HEK293 (cell line): ENCODE measurements around the gene PBX3.

Experiments used
- CTCF ChIA-PET: fragments of 350-600 bp; formaldehyde crosslinking; extraction: SDS; loops from one replicate; lab custom pipeline; 2021; ENCODE audit warnings: antibody characterized with exemption; lab: Yijun Ruan, JAX
- POLR2A ChIA-PET: fragments of 300-600 bp; formaldehyde crosslinking; extraction: SDS; loops from one replicate; lab custom pipeline; 2020; ENCODE audit warnings: antibody characterized with exemption, inconsistent platforms; lab: Yijun Ruan, JAX
- H3K27ac ChIP-seq: fragments of 200-500 bp; sonication (Bioruptor generic); 2 replicates; pipeline ENCODE4 v1.5.1; 2014; ENCODE audit warnings: low read depth, low read length, control low read depth, inconsistent platforms; ENCODE audit errors: extremely low read depth
- H3K36me3 ChIP-seq, 2 experiments: fragments of 200-500 bp in 1 of 2; sonication (Bioruptor generic) in 1 of 2; 1 replicate in 1 of 2; 2 replicates in 1 of 2; pipeline ENCODE4 v1.5.1; 2014 to 2017; ENCODE audit warnings: inconsistent platforms in 2 of 2, low read length in 2 of 2; ENCODE audit not compliant: control insufficient read depth in 2 of 2, insufficient read depth in 1 of 2
- H3K4me1 ChIP-seq: fragments of 200-500 bp; sonication (Bioruptor generic); 2 replicates; pipeline ENCODE4 v1.5.1; 2014; ENCODE audit warnings: mild to moderate bottlenecking, low read length, inconsistent platforms; ENCODE audit not compliant: control insufficient read depth, insufficient read depth
- H3K4me3 ChIP-seq: 2 replicates; pipeline ENCODE4 v1.5.1; 2011; ENCODE audit warnings: low read depth, mild to moderate bottlenecking, control low read depth, low read length, moderate library complexity
- H3K9me3 ChIP-seq: fragments of 200-500 bp; sonication (Bioruptor generic); 2 replicates; pipeline ENCODE4 v1.5.1; 2014; ENCODE audit warnings: low read depth, low read length, inconsistent platforms; ENCODE audit not compliant: control insufficient read depth, insufficient read depth
- ELK4 ChIP-seq: IDR thresholded peaks from 2 replicates; pipeline ENCODE4 v1.6.1; 2011; ENCODE audit warnings: mild to moderate bottlenecking, low read depth, low read length, borderline replicate concordance
- FEZF1 ChIP-seq: fragments of 450-650 bp; formaldehyde crosslinking; IDR thresholded peaks from 2 replicates; pipeline ENCODE4 v1.5.1; 2016; ENCODE audit warnings: missing biosample characterization, missing genetic modification characterization
- GLI4 ChIP-seq: fragments of 450-650 bp; formaldehyde crosslinking; IDR thresholded peaks from 2 replicates; pipeline ENCODE4 v1.5.1; 2016; ENCODE audit warnings: missing biosample characterization, missing genetic modification characterization
- KLF9 ChIP-seq: fragments of 450-650 bp; formaldehyde crosslinking; IDR thresholded peaks from 2 replicates; pipeline ENCODE4 v1.5.1; 2016; ENCODE audit warnings: missing biosample characterization, missing genetic modification characterization, low read depth
- MEIS1 ChIP-seq: sonication (generic); formaldehyde crosslinking; IDR thresholded peaks from 2 replicates; pipeline ENCODE4 v1.8.1; 2022; ENCODE audit warnings: missing genetic modification reagents, mild to moderate bottlenecking, borderline replicate concordance
- OSR2 ChIP-seq: fragments of 450-650 bp; formaldehyde crosslinking; IDR thresholded peaks from 2 replicates; pipeline ENCODE4 v1.5.1; 2016; ENCODE audit warnings: missing biosample characterization, missing genetic modification characterization
- REPIN1 ChIP-seq: fragments of 450-650 bp; formaldehyde crosslinking; IDR thresholded peaks from 2 replicates; pipeline ENCODE4 v1.5.1; 2017; ENCODE audit warnings: missing biosample characterization, missing genetic modification characterization, low read depth
- WT1 ChIP-seq: fragments of 450-650 bp; formaldehyde crosslinking; IDR thresholded peaks from 2 replicates; pipeline ENCODE4 v1.5.1; 2016; ENCODE audit warnings: missing biosample characterization, missing genetic modification characterization
- ZBTB10 ChIP-seq: fragments of 450-650 bp; formaldehyde crosslinking; IDR thresholded peaks from 2 replicates; pipeline ENCODE4 v1.5.1; 2016; ENCODE audit warnings: missing biosample characterization, missing genetic modification characterization
- ZBTB17 ChIP-seq: fragments of 450-650 bp; formaldehyde crosslinking; IDR thresholded peaks from 2 replicates; pipeline ENCODE4 v1.5.1; 2016; ENCODE audit warnings: missing biosample characterization, missing genetic modification characterization
- ZEB2 ChIP-seq: fragments of 450-650 bp; formaldehyde crosslinking; IDR thresholded peaks from 2 replicates; pipeline ENCODE4 v1.5.1; 2016; ENCODE audit warnings: missing biosample characterization, missing genetic modification characterization
- ZFP37 ChIP-seq: fragments of 450-650 bp; formaldehyde crosslinking; IDR thresholded peaks from 2 replicates; pipeline ENCODE4 v1.5.1; 2016; ENCODE audit warnings: missing biosample characterization, missing genetic modification characterization
- ZFP41 ChIP-seq: fragments of 450-650 bp; formaldehyde crosslinking; IDR thresholded peaks from 2 replicates; pipeline ENCODE4 v1.5.1; 2016; ENCODE audit warnings: missing biosample characterization, missing genetic modification characterization, borderline replicate concordance
- ZNF148 ChIP-seq: fragments of 450-650 bp; formaldehyde crosslinking; IDR thresholded peaks from 2 replicates; pipeline ENCODE4 v1.5.0; 2017; ENCODE audit warnings: missing biosample characterization, missing genetic modification characterization, borderline replicate concordance
- ZNF341 ChIP-seq: fragments of 450-650 bp; formaldehyde crosslinking; IDR thresholded peaks from 2 replicates; pipeline ENCODE4; 2016; ENCODE audit warnings: low read depth, missing biosample characterization, missing genetic modification characterization
- ZNF521 ChIP-seq: fragments of 450-650 bp; formaldehyde crosslinking; IDR thresholded peaks from 2 replicates; pipeline ENCODE4 v1.5.1; 2017; ENCODE audit warnings: missing biosample characterization, mild to moderate bottlenecking, missing genetic modification characterization
- ZNF549 ChIP-seq: fragments of 450-650 bp; IDR thresholded peaks from 2 replicates; pipeline ENCODE4 v1.5.1; 2018; ENCODE audit warnings: missing biosample characterization, missing genetic modification characterization, mild to moderate bottlenecking, inconsistent platforms, moderate library complexity
- ZNF610 ChIP-seq: fragments of 450-650 bp; formaldehyde crosslinking; IDR thresholded peaks from 2 replicates; pipeline ENCODE4 v1.5.1; 2016; ENCODE audit warnings: missing biosample characterization, missing genetic modification characterization, borderline replicate concordance
- ZNF623 ChIP-seq: fragments of 450-650 bp; formaldehyde crosslinking; IDR thresholded peaks from 2 replicates; pipeline ENCODE4 v1.5.1; 2016; ENCODE audit warnings: missing biosample characterization, missing genetic modification characterization
- ZNF626 ChIP-seq: fragments of 450-650 bp; sonication (Bioruptor Pico); formaldehyde crosslinking; IDR thresholded peaks from 2 replicates; pipeline ENCODE4 v1.5.1; 2018; ENCODE audit warnings: missing biosample characterization, missing genetic modification characterization, inconsistent platforms
- ZNF776 ChIP-seq: fragments of 450-650 bp; formaldehyde crosslinking; IDR thresholded peaks from 2 replicates; pipeline ENCODE4 v1.5.0; 2017; ENCODE audit warnings: missing biosample characterization, missing genetic modification characterization, borderline replicate concordance
- ZNF777 ChIP-seq: fragments of 450-650 bp; formaldehyde crosslinking; IDR thresholded peaks from 2 replicates; pipeline ENCODE4 v1.5.1; 2017; ENCODE audit warnings: missing biosample characterization, missing genetic modification characterization, borderline replicate concordance
- ZNF791 ChIP-seq: fragments of 450-650 bp; formaldehyde crosslinking; IDR thresholded peaks from 2 replicates; pipeline ENCODE4 v1.5.1; 2016; ENCODE audit warnings: missing biosample characterization, missing genetic modification characterization
- ZSCAN5A ChIP-seq: fragments of 450-650 bp; formaldehyde crosslinking; IDR thresholded peaks from 2 replicates; pipeline ENCODE4 v1.5.1; 2016; ENCODE audit warnings: missing biosample characterization, missing genetic modification characterization
- ZXDB ChIP-seq: fragments of 450-650 bp; formaldehyde crosslinking; IDR thresholded peaks from 2 replicates; pipeline ENCODE4 v1.5.1; 2016; ENCODE audit warnings: missing biosample characterization, missing genetic modification characterization
- TF ChIP-seq, protein P1 (sequence below): fragments of 450-650 bp; formaldehyde crosslinking; IDR thresholded peaks from 2 replicates; pipeline ENCODE4 v1.5.1; 2017; ENCODE audit warnings: missing biosample characterization, mild to moderate bottlenecking, missing genetic modification characterization, moderate library complexity

The PBX3 gene

GRCh38 chr9:125700791-125701190 is 46.4 kb upstream of the PBX3 start (continued):
- no peak for TF ChIP-seq REPIN1
- TF ChIP-seq ZBTB17 (tag by site-specific recombination): no peak

DNA sequence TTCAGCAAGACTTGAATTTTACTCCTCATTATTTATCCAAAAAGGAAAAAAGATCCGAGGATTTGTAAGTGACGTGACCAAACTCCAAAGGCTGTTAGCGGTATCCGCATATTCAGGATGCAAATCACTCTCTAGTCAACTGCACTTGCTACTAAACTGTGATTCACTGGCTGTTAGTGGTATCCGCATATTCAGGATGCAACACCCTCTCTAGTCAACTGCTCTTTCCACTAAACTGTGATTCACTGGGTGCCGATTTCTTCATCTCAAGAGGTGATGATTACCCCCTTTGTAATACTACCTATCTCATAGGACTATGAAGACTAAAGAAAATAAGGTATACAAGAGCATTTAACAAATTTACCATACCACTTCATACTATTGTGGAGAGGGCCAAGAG is 45.8 kb upstream of the PBX3 start:
- ChIA-PET POLR2A (no interaction called here), CTCF (no interaction called here)
- Histone ChIP-seq H3K4me3 (no peak overlapping the region), H3K36me3 (no peaks in the 10 kb centered on the region), H3K27ac (no peak overlapping the region), H3K9me3 (no peaks in the 10 kb centered on the region), H3K4me1 (peaks cover 7% of the 10 kb centered on the region; the same call in 1 of the 2 replicates)
- TF ChIP-seq ZNF521 (tag by site-specific recombination): no peak
- TF ChIP-seq ZNF610 (tag by site-specific recombination): no peak
- TF ChIP-seq ZNF791 (tag by site-specific recombination): no peak
- no peak for TF ChIP-seq ZEB2 (tag by site-specific recombination)
- no peak for TF ChIP-seq ZNF777 (tag by site-specific recombination)
- TF ChIP-seq ZFP41 (tag by site-specific recombination): no peak
- TF ChIP-seq GLI4 (tag by site-specific recombination): no peak
- TF ChIP-seq ELK4: no peak
- no peak for TF ChIP-seq ZSCAN5A (tag by site-specific recombination)
- no peak for TF ChIP-seq KLF9 (tag by site-specific recombination)
- TF ChIP-seq ZXDB (tag by site-specific recombination): no peak
- TF ChIP-seq ZBTB10 (tag by site-specific recombination): no peak
- TF ChIP-seq REPIN1: no peak
- no peak for TF ChIP-seq FEZF1 (tag by site-specific recombination)
- TF ChIP-seq WT1 (tag by site-specific recombination): no peak
- TF ChIP-seq MEIS1: no peak
- TF ChIP-seq ZNF626 (tag by site-specific recombination): no peak

DNA sequence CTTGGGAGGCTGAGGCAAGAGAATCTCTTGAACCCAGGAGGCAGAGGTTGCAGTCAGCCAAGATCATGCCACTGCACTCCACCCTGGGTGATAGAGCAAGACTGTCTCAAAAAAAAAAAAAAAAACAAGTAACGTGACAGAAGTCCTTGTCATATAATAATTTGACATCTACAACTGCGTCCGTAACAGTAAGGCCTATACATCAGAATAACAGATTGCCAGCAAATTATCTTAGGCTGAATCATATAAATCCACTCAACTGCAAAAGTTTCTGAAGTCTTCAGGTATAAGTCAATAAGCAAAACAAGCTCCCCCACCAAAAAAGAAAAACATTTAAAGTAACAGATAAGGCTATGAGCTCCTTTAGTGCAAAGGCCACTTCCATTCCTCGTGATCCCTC is 43.5 kb upstream of the PBX3 start:
- Histone ChIP-seq H3K4me3 (no peak overlapping the region), H3K4me1 (peaks cover 7% of the 10 kb centered on the region; the same call in 1 of the 2 replicates), H3K9me3 (no peaks in the 10 kb centered on the region), H3K27ac (no peak overlapping the region), H3K36me3 (no peaks in the 10 kb centered on the region)
- POLR2A ChIA-PET: no interaction called here
- CTCF ChIA-PET: interaction anchor here (0.7 kb wide), 1 partner anchor 9 kb away, joined by 3 read pairs; no protein-coding TSS in a partner anchor
- no peak for TF ChIP-seq ZFP41 (tag by site-specific recombination)
- no peak for TF ChIP-seq OSR2 (tag by site-specific recombination)
- no peak for TF ChIP-seq ZNF341 (tag by site-specific recombination)
- TF ChIP-seq, protein P1, sequence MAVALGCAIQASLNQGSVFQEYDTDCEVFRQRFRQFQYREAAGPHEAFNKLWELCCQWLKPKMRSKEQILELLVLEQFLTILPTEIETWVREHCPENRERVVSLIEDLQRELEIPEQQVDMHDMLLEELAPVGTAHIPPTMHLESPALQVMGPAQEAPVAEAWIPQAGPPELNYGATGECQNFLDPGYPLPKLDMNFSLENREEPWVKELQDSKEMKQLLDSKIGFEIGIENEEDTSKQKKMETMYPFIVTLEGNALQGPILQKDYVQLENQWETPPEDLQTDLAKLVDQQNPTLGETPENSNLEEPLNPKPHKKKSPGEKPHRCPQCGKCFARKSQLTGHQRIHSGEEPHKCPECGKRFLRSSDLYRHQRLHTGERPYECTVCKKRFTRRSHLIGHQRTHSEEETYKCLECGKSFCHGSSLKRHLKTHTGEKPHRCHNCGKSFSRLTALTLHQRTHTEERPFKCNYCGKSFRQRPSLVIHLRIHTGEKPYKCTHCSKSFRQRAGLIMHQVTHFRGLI (tag by site-specific recombination): no peak
- TF ChIP-seq ZNF549 (tag by site-specific recombination): no peak
- TF ChIP-seq ZNF623 (tag by site-specific recombination): no peak
- TF ChIP-seq ZNF776 (tag by site-specific recombination): no peak
- no peak for TF ChIP-seq ZNF148 (tag by site-specific recombination)
- no peak for TF ChIP-seq ZFP37
